Neuronal stem cell (in vitro differentiated cells): ENCODE results near the gene DPM1.

Experiments
- DNase-seq: peaks from one replicate; pipeline ENCODE4 v3.0.0-alpha.2; 2013; ENCODE audit warnings: low spot score
- H2AFZ ChIP-seq: one replicate; pipeline ENCODE4 v1.6.1; 2013; ENCODE audit warnings: mild to moderate bottlenecking, low read length, inconsistent platforms
- H2AK5ac ChIP-seq: 2 replicates; pipeline ENCODE4 v1.6.1; 2013; ENCODE audit warnings: low read depth, mild to moderate bottlenecking, inconsistent platforms, low read length, moderate library complexity, mixed read lengths
- H2BK120ac ChIP-seq: 2 replicates; pipeline ENCODE4 v1.6.1; 2013; ENCODE audit warnings: low read depth, mild to moderate bottlenecking, inconsistent platforms, low read length, moderate library complexity, mixed read lengths
- H2BK12ac ChIP-seq: one replicate; pipeline ENCODE4 v1.6.1; 2013; ENCODE audit warnings: low read length, inconsistent platforms
- H2BK15ac ChIP-seq: 2 replicates; pipeline ENCODE4 v1.6.1; 2013; ENCODE audit warnings: mild to moderate bottlenecking, low read length, inconsistent platforms, mixed read lengths
- H2BK5ac ChIP-seq: one replicate; pipeline ENCODE4 v1.6.1; 2013; ENCODE audit warnings: inconsistent platforms, mild to moderate bottlenecking, low read length, moderate library complexity
- H3K14ac ChIP-seq: one replicate; pipeline ENCODE4 v1.6.1; 2013; ENCODE audit warnings: low read length, inconsistent platforms
- H3K18ac ChIP-seq: 2 replicates; pipeline ENCODE4 v1.6.1; 2013; ENCODE audit warnings: low read length, inconsistent platforms
- H3K23ac ChIP-seq: 2 replicates; pipeline ENCODE4 v1.6.1; 2013; ENCODE audit warnings: low read depth, mild to moderate bottlenecking, mixed read lengths, low read length, inconsistent platforms; ENCODE audit not compliant: poor library complexity
- H3K27ac ChIP-seq: replicated peaks from 3 replicates; pipeline ENCODE4 v1.5.1; 2013; ENCODE audit warnings: low read length, inconsistent platforms
- H3K27me3 ChIP-seq, 3 experiments: 2 replicates each; pipeline ENCODE4 v1.6.1; 2013; ENCODE audit warnings: low read length in 3 of 3, mild to moderate bottlenecking in 2 of 3, inconsistent platforms in 1 of 3, low read depth in 1 of 3, mixed read lengths in 1 of 3, moderate library complexity in 1 of 3; ENCODE audit not compliant: control insufficient read depth in 3 of 3, insufficient read depth in 3 of 3
- H3K36me3 ChIP-seq, 2 donors: replicated peaks in 1 of 2; 2 replicates each; pipeline ENCODE4 v1.6.1; 2013; ENCODE audit warnings: low read length in 2 of 2; ENCODE audit not compliant: control insufficient read depth in 2 of 2, insufficient read depth in 2 of 2
- H3K4ac ChIP-seq: 2 replicates; pipeline ENCODE4 v1.6.1; 2013; ENCODE audit warnings: inconsistent platforms, mild to moderate bottlenecking, low read length, moderate library complexity
- H3K4me1 ChIP-seq, 2 donors: 1 replicate in 1 of 2; 2 replicates in 1 of 2; pipeline ENCODE4 v1.6.1; 2013; ENCODE audit warnings: low read length in 2 of 2, low read depth in 1 of 2; ENCODE audit not compliant: control insufficient read depth in 2 of 2, insufficient read depth in 1 of 2
- H3K4me2 ChIP-seq: one replicate; pipeline ENCODE4 v1.6.1; 2013; ENCODE audit warnings: mild to moderate bottlenecking, low read length, inconsistent platforms; ENCODE audit not compliant: insufficient read depth, poor library complexity, severe bottlenecking
- H3K4me3 ChIP-seq, 2 donors: 2 replicates each; pipeline ENCODE4 v1.5.1; 2013; ENCODE audit warnings: low read length in 2 of 2, mild to moderate bottlenecking in 2 of 2, inconsistent platforms in 1 of 2, moderate library complexity in 1 of 2
- H3K79me1 ChIP-seq: one replicate; pipeline ENCODE4 v1.6.1; 2013; ENCODE audit warnings: low read depth, mild to moderate bottlenecking, inconsistent platforms, low read length, moderate library complexity
- H3K9ac ChIP-seq: one replicate; pipeline ENCODE4 v1.6.1; 2013; ENCODE audit warnings: mild to moderate bottlenecking, low read depth, low read length, inconsistent platforms; ENCODE audit not compliant: poor library complexity
- H3K9me3 ChIP-seq, 2 donors: replicated peaks in 1 of 2; 2 replicates each; pipeline versions ENCODE3 to v1.6.1; 2013; ENCODE audit warnings: low read length in 2 of 2, mild to moderate bottlenecking in 2 of 2, inconsistent platforms in 1 of 2, low read depth in 1 of 2, mixed read lengths in 1 of 2, moderate library complexity in 1 of 2; ENCODE audit not compliant: control insufficient read depth in 2 of 2, insufficient read depth in 1 of 2
- H4K8ac ChIP-seq: one replicate; pipeline ENCODE4 v1.6.1; 2013; ENCODE audit warnings: low read depth, mild to moderate bottlenecking, inconsistent platforms, low read length, moderate library complexity
- H4K91ac ChIP-seq: one replicate; pipeline ENCODE4 v1.6.1; 2013; ENCODE audit warnings: low read length, low read depth, mild to moderate bottlenecking, inconsistent platforms; ENCODE audit not compliant: poor library complexity
- WGBS, 2 donors: extraction: QIAGEN DNeasy Blood & Tissue Kit; methylation state at CpG; one replicate each; pipeline ENCODE4 v1.1.7; 2013; ENCODE audit warnings: missing lambda C conversion rate in 2 of 2, mixed read lengths in 1 of 2; ENCODE audit not compliant: insufficient read length in 2 of 2, insufficient replicate concordance in 1 of 2; ENCODE audit errors: extremely low coverage in 2 of 2; 5-methylcytosine and 5-hydroxymethylcytosine counted together

DPM1 gene

GRCh38 chr20:50932016-50932485 lies 26.3 kb downstream of the DPM1 start:
- no peak for DNase-seq
- Histone ChIP-seq H3K23ac (peak overlapping the region; percentile 97), H4K91ac (no peak overlapping the region), H3K4me1 (peaks cover 6 to 11% of the 10 kb centered on the region in 2 donors), H2BK120ac (no peak overlapping the region), H2BK15ac (no peak overlapping the region), H3K9ac (peak overlapping the region; percentile 83), H3K27me3 (no peaks in the 10 kb centered on the region), H2BK5ac (peak overlapping the region; percentile 95), H2AFZ (peak overlapping the region; percentile 92), H4K8ac (no peak overlapping the region), H3K4me2 (peak overlapping the region; percentile 28), H3K79me1 (peaks cover 6% of the 10 kb centered on the region), H3K4ac (peak overlapping the region; percentile 3), H3K4me3 (no peak overlapping the region), H3K36me3 (peaks cover 11 to 78% of the 10 kb centered on the region in 2 donors), H3K27ac (peak overlapping the region; percentile 100), H2AK5ac (no peak overlapping the region), H2BK12ac (no peak overlapping the region), H3K14ac (no peak overlapping the region), H3K9me3 (no peaks in the 10 kb centered on the region), H3K18ac (peak overlapping the region; percentile 97)
- WGBS, 2 donors: no CpG with 5 or more reads among the region's 6 CpGs

- Histone ChIP-seq H2AK5ac (peak within 1 kb of the TSS; percentile 100), H4K91ac (peak within 1 kb of the TSS; percentile 92), H2BK120ac (peak within 1 kb of the TSS; percentile 96), H2AFZ (peak within 1 kb of the TSS; percentile 92), H3K14ac (peak within 1 kb of the TSS; percentile 100), H3K9ac (peak within 1 kb of the TSS; percentile 100), H3K23ac (peak within 1 kb of the TSS; percentile 97), H3K4me3 (peak within 1 kb of the TSS; percentile 93 to 98), H3K4me2 (peak within 1 kb of the TSS; percentile 57), H3K27me3 (no peaks in the 10 kb centered on the region), H3K36me3 (peaks cover 9 to 78% of the 10 kb centered on the region in 2 donors), H3K4ac (peak within 1 kb of the TSS; percentile 98), H2BK5ac (peak within 1 kb of the TSS; percentile 95), H3K27ac (peak within 1 kb of the TSS; percentile 100), H3K9me3 (no peaks in the 10 kb centered on the region), H2BK12ac (no peak within 1 kb of the TSS), H3K18ac (peak within 1 kb of the TSS; percentile 100), H2BK15ac (peak within 1 kb of the TSS; percentile 67), H4K8ac (peak within 1 kb of the TSS; percentile 92), H3K79me1 (peaks cover 6% of the 10 kb centered on the region), H3K4me1 (peaks cover 6 to 11% of the 10 kb centered on the region in 2 donors)
- no CpG with 5 or more reads among the region's 58 CpGs for WGBS, 2 donors
- peak; percentile 97 for DNase-seq
Measured at GRCh38 chr20:50931306-50932015, 26.9 kb downstream of the DPM1 start, which contains the start of gene ADNP. Gene ADNP, minus strand, starts transcription at chr20:50931437. Its CDS starts 27,441 bp downstream, at chr20:50903996.

GRCh38 chr20:50930976-50931305 lies 27.4 kb downstream of the DPM1 start:
- H3K4me2 ChIP-seq: peak overlapping the region; percentile 57
- H4K91ac ChIP-seq: peak overlapping the region; percentile 92
- H2AFZ ChIP-seq: peak overlapping the region; percentile 92
- H2BK5ac ChIP-seq: peak overlapping the region; percentile 95
- peak overlapping the region; percentile 99 for H3K18ac ChIP-seq
- peak overlapping the region; percentile 100 for H2AK5ac ChIP-seq
- H2BK120ac ChIP-seq: peak overlapping the region; percentile 96
- DNase-seq: no peak
- H3K27ac ChIP-seq: peak overlapping the region; percentile 100
- H3K4me3 ChIP-seq: peak overlapping the region; percentile 93 to 98
- H4K8ac ChIP-seq: peak overlapping the region; percentile 82
- H3K9me3 ChIP-seq: no peaks in the 10 kb centered on the region
- no peaks in the 10 kb centered on the region for H3K27me3 ChIP-seq
- peaks cover 9 to 78% of the 10 kb centered on the region in 2 donors for H3K36me3 ChIP-seq
- H2BK12ac ChIP-seq: no peak overlapping the region
- peaks cover 6 to 11% of the 10 kb centered on the region in 2 donors for H3K4me1 ChIP-seq
- H3K9ac ChIP-seq: peak overlapping the region; percentile 100
- H2BK15ac ChIP-seq: peak overlapping the region; percentile 67
- H3K14ac ChIP-seq: peak overlapping the region; percentile 100
- H3K23ac ChIP-seq: peak overlapping the region; percentile 97
- H3K79me1 ChIP-seq: peaks cover 6% of the 10 kb centered on the region
- H3K4ac ChIP-seq: peak overlapping the region; percentile 98
- no CpG with 5 or more reads among the region's 45 CpGs for WGBS, 2 donors
